ENCODE results near the gene ZMYND15. TPM values are rescaled to one million over a fixed set of nuclear protein-coding genes. Genes with fewer than 3 reads are reported as not detected.

Gene ZMYND15
- polyA plus RNA-seq, 2 of the 4 experiments (the other 2 are of a cell fraction) = 0.16 to 0.19 TPM

DNA sequence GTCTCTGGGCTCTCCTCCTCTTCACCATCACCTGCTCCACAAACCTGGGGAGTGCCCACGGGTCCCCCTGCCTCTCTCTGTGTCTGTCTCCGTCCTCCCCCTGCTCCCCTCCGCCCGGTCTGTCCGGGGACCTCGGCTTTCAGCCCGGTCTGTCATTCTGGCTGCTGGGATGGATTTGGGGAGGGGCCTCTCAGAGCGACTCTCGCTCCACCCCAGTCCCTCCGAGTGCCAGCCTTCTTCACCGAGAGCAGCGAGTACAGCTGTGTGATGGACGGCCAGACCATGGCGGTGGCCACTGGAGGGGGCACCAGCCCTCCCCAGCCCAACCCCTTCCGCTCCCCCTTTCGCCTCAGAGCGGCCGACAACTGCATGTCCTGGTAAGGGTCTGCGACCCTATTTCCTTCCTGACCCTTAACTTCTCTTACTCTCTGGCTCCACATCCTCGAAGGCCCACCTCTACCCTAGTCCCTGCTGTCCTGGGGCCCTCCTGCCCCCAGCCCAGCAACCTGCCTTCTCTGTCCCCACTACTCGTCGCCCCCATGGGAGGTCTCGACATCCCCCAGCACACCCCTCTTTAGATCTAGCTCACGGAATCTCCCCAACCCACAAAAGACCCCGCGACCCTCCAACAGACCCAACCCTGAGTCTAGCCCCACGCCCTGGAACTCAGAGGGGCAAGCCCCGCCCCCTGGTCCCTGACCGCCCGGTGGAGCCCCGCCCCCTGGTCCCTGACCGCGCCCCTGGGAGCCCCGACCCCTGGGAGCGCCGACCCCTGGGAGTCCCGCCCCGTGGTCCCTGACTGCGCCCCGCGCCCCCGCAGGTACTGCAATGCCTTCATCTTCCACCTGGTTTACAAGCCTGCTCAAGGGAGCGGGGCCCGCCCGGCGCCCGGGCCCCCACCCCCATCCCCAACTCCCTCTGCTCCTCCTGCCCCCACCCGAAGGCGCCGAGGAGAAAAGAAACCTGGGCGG, 5.7 kb downstream of the ZMYND15 start:
- ChIA-PET POLR2A (no interaction called here), CTCF (interaction anchor here (1.0 to 1.2 kb wide), 3 partner anchors 28 to 155 kb away, joined by 3 to 4 read pairs (median 3); partner anchors contain the start of genes ARRB2 and C17orf107)
- 66% methylated on average over 34 of the region's 51 CpGs for WGBS (ENCODE audit: missing lambda C conversion rate)
- ATAC-seq (0 out of 6 replicates have a peak, but pooled peaks of 1 of the 2 experiments have one; percentile 9), FAIRE-seq (no peak), DNase-seq (ENCODE audit: low read depth in 1 of 2, low spot score in 1 of 2) (no peak)
- no peaks in the 10 kb centered on the region for H3K4me1 ChIP-seq
- TF ChIP-seq ZFP36 (IDR thresholded peaks at IDR 0.05; ENCODE audit: borderline replicate concordance, partially characterized antibody) (no peak), RFX5 (IDR thresholded peaks at IDR 0.05) (no peak), POLR2A (IDR thresholded peaks at IDR 0.05; ENCODE audit: low read length) (no peak), MAZ (IDR thresholded peaks at IDR 0.05; ENCODE audit: borderline replicate concordance, low read depth, low read length) (no peak)
- TF ChIP-seq, protein P1, sequence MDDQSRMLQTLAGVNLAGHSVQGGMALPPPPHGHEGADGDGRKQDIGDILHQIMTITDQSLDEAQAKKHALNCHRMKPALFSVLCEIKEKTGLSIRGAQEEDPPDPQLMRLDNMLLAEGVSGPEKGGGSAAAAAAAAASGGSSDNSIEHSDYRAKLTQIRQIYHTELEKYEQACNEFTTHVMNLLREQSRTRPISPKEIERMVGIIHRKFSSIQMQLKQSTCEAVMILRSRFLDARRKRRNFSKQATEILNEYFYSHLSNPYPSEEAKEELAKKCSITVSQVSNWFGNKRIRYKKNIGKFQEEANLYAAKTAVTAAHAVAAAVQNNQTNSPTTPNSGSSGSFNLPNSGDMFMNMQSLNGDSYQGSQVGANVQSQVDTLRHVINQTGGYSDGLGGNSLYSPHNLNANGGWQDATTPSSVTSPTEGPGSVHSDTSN (IDR thresholded peaks at IDR 0.05) = no peak
- TF ChIP-seq, protein P2, sequence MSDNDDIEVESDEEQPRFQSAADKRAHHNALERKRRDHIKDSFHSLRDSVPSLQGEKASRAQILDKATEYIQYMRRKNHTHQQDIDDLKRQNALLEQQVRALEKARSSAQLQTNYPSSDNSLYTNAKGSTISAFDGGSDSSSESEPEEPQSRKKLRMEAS (IDR thresholded peaks at IDR 0.05) = no peak
- H3K4me3 ChIP-seq = no peak overlapping the region
- no peak overlapping the region for H3K4me2 ChIP-seq
- H3K27ac ChIP-seq = no peak overlapping the region
- H3K9me3 ChIP-seq = no peaks in the 10 kb centered on the region

DNA sequence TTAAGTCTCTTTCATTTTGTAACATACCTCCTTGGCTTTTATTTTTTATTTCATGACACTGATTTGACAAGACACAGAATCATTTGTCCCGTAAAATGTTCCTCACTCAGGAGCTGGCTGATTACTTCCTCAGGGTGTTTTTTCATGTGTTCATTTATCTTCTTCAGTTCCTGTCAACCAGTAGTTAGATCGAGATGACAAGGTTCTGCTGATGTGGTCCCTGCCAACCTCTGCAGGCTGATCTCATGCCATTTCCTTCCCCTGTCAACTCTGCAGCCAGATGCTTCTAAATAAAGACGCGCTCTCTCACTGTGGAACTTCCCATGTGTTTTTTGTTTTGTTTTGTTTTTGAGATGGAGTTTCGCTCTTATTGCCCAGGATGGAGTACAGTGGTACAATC, 8.2 kb downstream of the ZMYND15 start:
- ATAC-seq (no peak), DNase-seq (ENCODE audit: low read depth in 1 of 2, low spot score in 1 of 2) (no peak), FAIRE-seq (no peak)
- POLR2A ChIA-PET = interaction anchor here (0.7 kb wide), 1 partner anchor 42 kb away, joined by 4 read pairs; no protein-coding TSS in a partner anchor
- H3K27ac ChIP-seq = no peak overlapping the region
- H3K9me3 ChIP-seq = no peaks in the 10 kb centered on the region
- H3K4me3 ChIP-seq = no peak overlapping the region
- WGBS (ENCODE audit: missing lambda C conversion rate) = 77% methylated on average over 5 of the region's 5 CpGs
- H3K4me2 ChIP-seq = no peak overlapping the region
- TF ChIP-seq RAD21 (conservative IDR thresholded peaks at IDR 0.05 in 1 of 2, IDR thresholded peaks at IDR 0.05 in 1 of 2) (no peak), RCOR1 (IDR thresholded peaks at IDR 0.05; ENCODE audit: low read depth, low read length) (no peak), HOXA7 (CRISPR knock-in tag; IDR thresholded peaks at IDR 0.05) (no peak), ZFP36 (IDR thresholded peaks at IDR 0.05; ENCODE audit: borderline replicate concordance, partially characterized antibody) (no peak), ZNF302 (CRISPR knock-in tag; IDR thresholded peaks at IDR 0.05) (no peak), NFE2L2 (conservative IDR thresholded peaks at IDR 0.05; ENCODE audit: low read length) (no peak), FOSB (CRISPR knock-in tag; IDR thresholded peaks at IDR 0.05) (no peak), POLR2A (IDR thresholded peaks at IDR 0.05; ENCODE audit: low read length) (no peak)
- TF ChIP-seq, protein P1 (IDR thresholded peaks at IDR 0.05) = no peak
- no peaks in the 10 kb centered on the region for H3K4me1 ChIP-seq
- CTCF ChIA-PET = interaction anchor here (0.6 to 1.8 kb wide), 6 partner anchors 8 to 550 kb away, joined by 3 to 5 read pairs (median 4); no protein-coding TSS in a partner anchor

DNA sequence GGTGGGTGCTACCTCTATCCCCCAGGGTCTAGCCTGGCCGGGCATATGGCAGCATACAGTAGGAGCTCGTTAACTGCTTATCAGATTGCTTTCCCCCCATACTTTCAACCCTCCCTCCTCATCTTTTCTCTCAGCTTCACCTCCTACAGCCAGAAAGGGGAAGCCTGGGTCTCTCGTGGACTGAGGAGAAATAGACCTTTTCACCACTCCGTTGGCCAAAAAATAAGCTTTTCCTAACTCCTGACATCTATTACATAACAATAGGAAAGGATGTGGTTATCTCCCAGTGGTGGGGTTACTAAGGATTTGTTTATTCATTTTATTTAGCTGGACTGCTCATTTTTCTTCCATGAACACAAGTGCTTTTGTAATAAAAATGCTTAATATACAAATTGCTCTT, 9.1 kb downstream of the ZMYND15 start:
- whole genome bisulfite sequencing (ENCODE audit: missing lambda C conversion rate) = 55% methylated on average over 4 of the region's 4 CpGs
- ChIA-PET POLR2A (interaction anchor here (0.6 kb wide), 1 partner anchor 47 kb away, joined by 3 read pairs; the partner anchor contains the start of gene PSMB6), CTCF (interaction anchor here (0.6 to 1.8 kb wide), 6 partner anchors 10 to 885 kb away, joined by 3 to 5 read pairs (median 3); no protein-coding TSS in a partner anchor)
- Histone ChIP-seq H3K27ac (no peak overlapping the region), H3K9me3 (no peaks in the 10 kb centered on the region), H3K4me1 (no peaks in the 10 kb centered on the region), H3K4me2 (no peak overlapping the region), H3K4me3 (no peak overlapping the region)
- no peak for ATAC-seq
- TF ChIP-seq NPAS2 (CRISPR knock-in tag; IDR thresholded peaks at IDR 0.05; ENCODE audit: borderline replicate concordance) (no peak), CEBPB (IDR thresholded peaks at IDR 0.05) (no peak), HOXA7 (CRISPR knock-in tag; IDR thresholded peaks at IDR 0.05) (no peak), GATA3 (IDR thresholded peaks at IDR 0.05; ENCODE audit: borderline replicate concordance) (no peak), HEYL (CRISPR knock-in tag; IDR thresholded peaks at IDR 0.05) (no peak), POLR2A (IDR thresholded peaks at IDR 0.05; ENCODE audit: low read length) (no peak), HOXB13 (CRISPR knock-in tag; IDR thresholded peaks at IDR 0.05; ENCODE audit: low read depth) (no peak), EHMT2 (IDR thresholded peaks at IDR 0.05; ENCODE audit: low read depth) (no peak)
- TF ChIP-seq, protein P3, sequence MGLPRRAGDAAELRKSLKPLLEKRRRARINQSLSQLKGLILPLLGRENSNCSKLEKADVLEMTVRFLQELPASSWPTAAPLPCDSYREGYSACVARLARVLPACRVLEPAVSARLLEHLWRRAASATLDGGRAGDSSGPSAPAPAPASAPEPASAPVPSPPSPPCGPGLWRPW (IDR thresholded peaks at IDR 0.05) = no peak
- TF ChIP-seq, protein P4, sequence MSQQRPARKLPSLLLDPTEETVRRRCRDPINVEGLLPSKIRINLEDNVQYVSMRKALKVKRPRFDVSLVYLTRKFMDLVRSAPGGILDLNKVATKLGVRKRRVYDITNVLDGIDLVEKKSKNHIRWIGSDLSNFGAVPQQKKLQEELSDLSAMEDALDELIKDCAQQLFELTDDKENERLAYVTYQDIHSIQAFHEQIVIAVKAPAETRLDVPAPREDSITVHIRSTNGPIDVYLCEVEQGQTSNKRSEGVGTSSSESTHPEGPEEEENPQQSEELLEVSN (IDR thresholded peaks at IDR 0.05; ENCODE audit: borderline replicate concordance, low read depth) = no peak
- TF ChIP-seq, protein P5, sequence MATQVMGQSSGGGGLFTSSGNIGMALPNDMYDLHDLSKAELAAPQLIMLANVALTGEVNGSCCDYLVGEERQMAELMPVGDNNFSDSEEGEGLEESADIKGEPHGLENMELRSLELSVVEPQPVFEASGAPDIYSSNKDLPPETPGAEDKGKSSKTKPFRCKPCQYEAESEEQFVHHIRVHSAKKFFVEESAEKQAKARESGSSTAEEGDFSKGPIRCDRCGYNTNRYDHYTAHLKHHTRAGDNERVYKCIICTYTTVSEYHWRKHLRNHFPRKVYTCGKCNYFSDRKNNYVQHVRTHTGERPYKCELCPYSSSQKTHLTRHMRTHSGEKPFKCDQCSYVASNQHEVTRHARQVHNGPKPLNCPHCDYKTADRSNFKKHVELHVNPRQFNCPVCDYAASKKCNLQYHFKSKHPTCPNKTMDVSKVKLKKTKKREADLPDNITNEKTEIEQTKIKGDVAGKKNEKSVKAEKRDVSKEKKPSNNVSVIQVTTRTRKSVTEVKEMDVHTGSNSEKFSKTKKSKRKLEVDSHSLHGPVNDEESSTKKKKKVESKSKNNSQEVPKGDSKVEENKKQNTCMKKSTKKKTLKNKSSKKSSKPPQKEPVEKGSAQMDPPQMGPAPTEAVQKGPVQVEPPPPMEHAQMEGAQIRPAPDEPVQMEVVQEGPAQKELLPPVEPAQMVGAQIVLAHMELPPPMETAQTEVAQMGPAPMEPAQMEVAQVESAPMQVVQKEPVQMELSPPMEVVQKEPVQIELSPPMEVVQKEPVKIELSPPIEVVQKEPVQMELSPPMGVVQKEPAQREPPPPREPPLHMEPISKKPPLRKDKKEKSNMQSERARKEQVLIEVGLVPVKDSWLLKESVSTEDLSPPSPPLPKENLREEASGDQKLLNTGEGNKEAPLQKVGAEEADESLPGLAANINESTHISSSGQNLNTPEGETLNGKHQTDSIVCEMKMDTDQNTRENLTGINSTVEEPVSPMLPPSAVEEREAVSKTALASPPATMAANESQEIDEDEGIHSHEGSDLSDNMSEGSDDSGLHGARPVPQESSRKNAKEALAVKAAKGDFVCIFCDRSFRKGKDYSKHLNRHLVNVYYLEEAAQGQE (IDR thresholded peaks at IDR 0.05) = no peak
- FAIRE-seq = no peak
- DNase-seq (ENCODE audit: low read depth in 1 of 2, low spot score in 1 of 2) = no peak

Data from A549 (cell line).